Skin epidermis (tissue), 12 donors: ENCODE data around the gene SP9.
A peak's percentile ranks its signal among the peaks of the same experiment; 100 is the strongest.

ENCODE experiments used
- H3K27ac ChIP-seq, 21 experiments: fragments of 200-600 bp; sonication (generic) in 11 of 21; one replicate each; pipeline ENCODE4 v1.5.0; 2020; ENCODE audit warnings: mild to moderate bottlenecking in 3 of 21, inconsistent platforms in 2 of 21, moderate library complexity in 2 of 21
- H3K4me3 ChIP-seq, 7 experiments: fragments of 200-600 bp; sonication (generic) in 2 of 7; one replicate each; pipeline ENCODE4 v1.5.0; 2020; ENCODE audit warnings: inconsistent platforms in 2 of 7, mild to moderate bottlenecking in 2 of 7, moderate library complexity in 1 of 7

SP9 gene

GRCh38 chr2:174332217-174332963, 2.4 kb upstream of the SP9 start:
- H3K4me3 ChIP-seq: no peak overlapping the region
- no peak overlapping the region for H3K27ac ChIP-seq

- H3K27ac ChIP-seq: no peak overlapping the region
- H3K4me3 ChIP-seq: no peak overlapping the region
Observed at GRCh38 chr2:174333017-174333371, 1.8 kb upstream of the SP9 start.

- Histone ChIP-seq H3K27ac (no peak overlapping the region), H3K4me3 (peak overlapping the region in 1 of 7 experiments; percentile 10)
Observed at GRCh38 chr2:174333372-174334277, 1.1 kb upstream of the SP9 start.

GRCh38 chr2:174334278-174334715, 457 bp upstream of the SP9 start:
- no peak overlapping the region for H3K4me3 ChIP-seq

GRCh38 chr2:174335254-174335987, 667 bp downstream of the SP9 start:
- Histone ChIP-seq H3K27ac (peak overlapping the region in 2 of 21 experiments; percentile 12 to 13), H3K4me3 (peak overlapping the region; percentile 9 to 42 (median 34))

More at GRCh38 chr2:174334278-174334715, 457 bp upstream of the SP9 start:
- H3K27ac ChIP-seq: no peak overlapping the region

GRCh38 chr2:174335988-174336500, 1.3 kb downstream of the SP9 start:
- peak overlapping the region in 2 of 21 experiments; percentile 13 to 31 for H3K27ac ChIP-seq
- H3K4me3 ChIP-seq: peak overlapping the region; percentile 9 to 42 (median 34)

GRCh38 chr2:174336501-174337336, 2.0 kb downstream of the SP9 start:
- H3K4me3 ChIP-seq: peak overlapping the region; percentile 9 to 42 (median 34)
- H3K27ac ChIP-seq: peak overlapping the region in 2 of 21 experiments; percentile 13 to 31

- Histone ChIP-seq H3K27ac (peak overlapping the region in 3 of 21 experiments; percentile 11 to 53 (median 25)), H3K4me3 (peak overlapping the region; percentile 9 to 42 (median 34))
Observed at GRCh38 chr2:174337337-174338146, 2.8 kb downstream of the SP9 start.

- Histone ChIP-seq H3K4me3 (no peak overlapping the region), H3K27ac (peak overlapping the region in 1 of 21 experiments; percentile 11)
Observed at GRCh38 chr2:174338147-174338605, 3.4 kb downstream of the SP9 start.

- no peak overlapping the region for H3K4me3 ChIP-seq
- H3K27ac ChIP-seq: no peak overlapping the region
Observed at GRCh38 chr2:174338671-174339560, 4.2 kb downstream of the SP9 start.

- Histone ChIP-seq H3K27ac (peak overlapping the region in 5 of 21 experiments; percentile 16 to 75 (median 51)), H3K4me3 (peak overlapping the region in 1 of 7 experiments; percentile 3)
Observed at GRCh38 chr2:174339561-174340399, 5.0 kb downstream of the SP9 start.

GRCh38 chr2:174340400-174341292, 5.9 kb downstream of the SP9 start:
- Histone ChIP-seq H3K4me3 (peak overlapping the region in 1 of 7 experiments; percentile 3), H3K27ac (peak overlapping the region in 5 of 21 experiments; percentile 16 to 75 (median 51))

GRCh38 chr2:174341293-174341994, 6.7 kb downstream of the SP9 start:
- Histone ChIP-seq H3K27ac (no peak overlapping the region), H3K4me3 (peak overlapping the region in 3 of 7 experiments; percentile 4 to 24 (median 14))

- peak overlapping the region in 5 of 7 experiments; percentile 4 to 24 (median 14) for H3K4me3 ChIP-seq
- no peak overlapping the region for H3K27ac ChIP-seq
Observed at GRCh38 chr2:174341995-174342685, 7.4 kb downstream of the SP9 start.
